Fibroblast of skin of back (primary cell): ENCODE data around the gene DCST1.

Experiments
- DNase-seq: peaks from one replicate; pipeline ENCODE4 v3.0.0-alpha.2; 2013

DCST1 gene

DNA sequence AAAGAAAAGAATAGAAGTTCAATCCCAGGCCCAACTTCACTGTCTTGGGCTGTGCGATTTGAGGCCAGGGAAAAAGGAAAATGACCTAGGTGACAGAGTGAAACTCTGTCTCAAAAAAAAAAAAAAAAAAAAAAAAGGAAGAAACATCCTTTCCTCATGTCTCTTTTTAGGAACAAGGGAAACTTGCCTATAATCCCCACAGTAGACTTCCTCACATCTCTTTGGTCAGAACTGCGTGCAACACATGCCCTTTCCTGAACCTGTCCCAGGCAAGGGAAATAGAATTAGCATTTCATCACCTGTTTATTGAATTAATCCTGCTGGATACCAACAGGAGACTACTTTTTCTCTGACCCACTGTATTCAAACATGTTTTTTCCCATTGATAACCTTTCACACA, 2.3 kb downstream of the DCST1 start:
- DNase-seq: no peak

GRCh38 chr1:155037043-155037442, 3.4 kb downstream of the DCST1 start:
- DNase-seq: no peak

DNA sequence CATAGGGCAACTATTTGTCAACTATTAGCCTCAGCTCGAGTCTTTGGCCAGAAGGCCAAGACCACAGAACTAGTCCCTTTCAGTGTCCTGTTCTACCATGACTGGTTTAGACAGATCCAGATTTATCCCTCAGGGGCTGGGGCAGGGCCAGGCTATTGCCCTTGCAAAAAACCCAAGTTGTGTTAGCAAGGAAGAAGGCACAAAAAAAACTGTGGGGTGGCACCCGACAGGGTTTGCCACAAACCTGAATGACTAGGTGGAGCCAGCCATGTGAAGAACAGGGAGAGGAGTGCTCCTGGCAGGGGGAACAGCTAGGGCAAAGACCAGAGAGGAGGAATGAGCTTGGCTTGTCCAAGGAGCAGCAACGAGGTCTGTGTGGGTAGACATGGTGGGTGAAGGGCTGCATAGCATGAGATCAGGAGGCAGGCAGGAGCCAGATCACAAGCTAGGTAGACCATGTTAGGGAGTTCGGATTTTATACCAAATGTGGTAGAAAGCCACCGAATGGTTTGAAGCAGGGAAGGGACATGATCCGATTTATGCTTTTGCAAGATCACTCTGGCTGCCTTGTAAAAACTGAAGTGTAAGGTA, 4.3 kb downstream of the DCST1 start:
- no peak for DNase-seq

DNA sequence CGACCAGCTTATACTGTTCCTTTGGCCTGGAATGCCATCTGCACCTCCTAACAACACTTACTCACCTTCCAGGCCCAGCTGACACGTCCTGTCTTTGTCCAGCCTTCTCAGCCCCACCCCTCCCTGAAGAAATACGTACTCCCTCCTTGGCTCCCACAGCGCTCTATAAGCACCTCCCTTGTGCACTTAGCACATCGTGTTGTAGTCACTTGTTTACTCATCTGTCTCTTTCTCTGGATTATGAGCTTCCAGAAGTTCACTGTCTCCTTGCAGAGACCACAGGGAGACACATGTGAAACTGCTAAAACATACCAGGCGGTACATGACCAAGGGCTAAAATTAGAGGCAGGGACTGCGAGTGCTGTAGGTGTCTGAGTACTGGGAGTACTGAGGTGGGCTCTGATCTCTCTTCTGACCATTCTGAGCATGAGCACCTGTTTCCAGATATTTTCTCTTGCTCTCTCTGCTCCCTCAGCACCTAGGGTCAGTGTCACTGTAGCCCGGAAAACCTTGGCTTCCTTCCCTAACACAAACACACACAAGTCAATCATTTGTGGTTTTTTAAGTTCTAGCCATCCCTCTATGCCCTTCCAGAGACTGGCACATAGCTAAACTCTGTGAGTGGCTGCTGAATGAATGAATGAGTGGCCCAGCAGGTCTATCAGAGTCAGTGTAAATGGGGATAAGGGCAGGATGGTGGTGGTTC, 5.1 kb downstream of the DCST1 start:
- DNase-seq: no peak

- DNase-seq: no peak
Observed at GRCh38 chr1:155039308-155039669, 5.7 kb downstream of the DCST1 start.

DNA sequence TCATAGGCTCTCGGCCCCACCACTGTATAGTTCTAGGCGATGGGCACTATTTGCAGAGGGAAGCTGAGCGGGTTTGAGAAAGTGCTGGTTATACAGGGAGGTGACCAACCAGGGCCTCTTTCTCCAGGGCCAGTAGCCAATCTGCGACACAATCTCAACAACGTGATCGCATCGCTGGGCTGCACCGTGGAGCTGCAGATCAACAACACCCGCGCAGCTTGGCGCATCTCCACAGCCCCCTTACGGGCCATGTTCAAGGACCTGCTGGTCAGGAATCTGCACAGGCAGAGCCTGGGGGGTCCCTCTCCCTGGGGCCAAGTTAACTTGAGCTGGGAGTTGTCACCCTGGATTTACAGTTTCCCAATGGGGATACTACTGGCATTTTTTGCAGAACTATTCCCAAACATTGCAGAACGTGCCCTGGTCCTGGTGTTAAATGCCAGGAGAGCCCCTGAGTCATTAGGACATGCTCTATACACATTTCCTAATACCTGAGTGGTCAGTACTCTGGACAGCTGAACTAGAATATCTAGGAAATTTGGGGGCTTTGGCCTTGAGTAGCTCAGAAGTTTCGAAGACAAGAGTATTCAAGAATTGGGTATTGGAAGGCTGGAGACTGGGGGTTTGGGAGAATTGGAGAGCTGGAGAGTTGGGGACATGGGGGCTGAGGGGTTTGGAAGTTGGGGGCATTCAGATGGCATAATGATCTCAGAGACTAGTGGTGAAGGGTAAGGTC, 6.9 kb downstream of the DCST1 start:
- DNase-seq: no peak

DNA sequence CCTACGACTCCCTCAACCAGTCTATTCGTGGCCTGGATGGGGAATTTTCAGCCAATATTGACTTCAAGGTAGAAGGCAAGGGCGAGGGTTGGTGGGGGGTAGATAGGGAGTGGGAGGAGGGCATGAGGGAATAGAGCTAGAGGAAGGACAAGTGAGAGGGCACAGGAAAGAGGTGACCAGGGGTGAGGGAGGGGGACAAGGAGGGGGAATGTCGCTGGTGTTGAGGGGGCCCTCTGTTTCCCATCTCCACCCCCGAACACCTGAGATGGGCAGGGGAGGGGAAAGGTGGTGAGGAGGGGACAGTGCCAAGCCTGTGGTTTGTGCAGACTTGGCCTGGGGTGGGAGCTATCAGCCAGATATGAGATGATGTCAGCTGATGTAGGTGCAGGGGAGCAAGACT, 9.2 kb downstream of the DCST1 start:
- DNase-seq: no peak

DNA sequence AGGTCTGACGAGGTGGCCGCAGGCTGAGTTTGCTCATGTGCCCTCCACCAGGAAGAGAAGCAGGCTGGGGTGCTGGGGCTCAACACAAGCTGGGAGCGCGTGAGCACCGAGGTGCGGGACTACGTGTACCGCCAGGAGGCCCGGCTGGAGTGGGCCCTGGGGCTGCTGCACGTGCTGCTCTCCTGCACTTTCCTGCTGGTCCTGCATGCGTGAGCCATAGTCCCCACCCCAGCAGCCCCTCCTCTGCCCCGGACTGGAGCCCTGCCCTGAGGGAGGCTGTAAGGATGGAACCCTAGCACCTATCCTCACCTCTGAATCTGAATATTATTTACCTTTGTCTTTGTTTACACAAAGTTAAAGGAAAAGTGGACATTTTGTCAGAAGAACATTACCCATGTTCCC, 9.7 kb downstream of the DCST1 start:
- no peak for DNase-seq

GRCh38 chr1:155043793-155044192, 10.2 kb downstream of the DCST1 start:
- DNase-seq: no peak

DNA sequence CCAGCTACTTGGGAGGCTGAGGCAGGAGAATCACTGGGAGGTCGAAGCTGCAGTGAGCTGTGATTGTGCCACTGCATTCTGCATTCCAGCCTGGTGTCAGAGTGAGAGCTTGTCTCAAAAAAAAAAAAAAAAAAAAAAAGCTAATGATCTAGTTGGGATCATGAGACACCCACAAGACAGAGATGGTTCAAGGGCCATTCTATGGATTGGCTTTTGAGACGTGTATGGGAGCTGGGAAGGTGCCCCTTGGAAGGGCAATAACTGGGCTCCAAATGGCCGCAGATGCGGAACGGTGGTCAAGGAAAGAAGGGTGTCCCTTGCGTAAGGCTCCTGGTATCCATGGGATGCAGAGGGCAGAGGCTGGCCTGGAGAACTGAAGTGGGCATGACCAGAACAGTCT, 10.7 kb downstream of the DCST1 start:
- no peak for DNase-seq

DNA sequence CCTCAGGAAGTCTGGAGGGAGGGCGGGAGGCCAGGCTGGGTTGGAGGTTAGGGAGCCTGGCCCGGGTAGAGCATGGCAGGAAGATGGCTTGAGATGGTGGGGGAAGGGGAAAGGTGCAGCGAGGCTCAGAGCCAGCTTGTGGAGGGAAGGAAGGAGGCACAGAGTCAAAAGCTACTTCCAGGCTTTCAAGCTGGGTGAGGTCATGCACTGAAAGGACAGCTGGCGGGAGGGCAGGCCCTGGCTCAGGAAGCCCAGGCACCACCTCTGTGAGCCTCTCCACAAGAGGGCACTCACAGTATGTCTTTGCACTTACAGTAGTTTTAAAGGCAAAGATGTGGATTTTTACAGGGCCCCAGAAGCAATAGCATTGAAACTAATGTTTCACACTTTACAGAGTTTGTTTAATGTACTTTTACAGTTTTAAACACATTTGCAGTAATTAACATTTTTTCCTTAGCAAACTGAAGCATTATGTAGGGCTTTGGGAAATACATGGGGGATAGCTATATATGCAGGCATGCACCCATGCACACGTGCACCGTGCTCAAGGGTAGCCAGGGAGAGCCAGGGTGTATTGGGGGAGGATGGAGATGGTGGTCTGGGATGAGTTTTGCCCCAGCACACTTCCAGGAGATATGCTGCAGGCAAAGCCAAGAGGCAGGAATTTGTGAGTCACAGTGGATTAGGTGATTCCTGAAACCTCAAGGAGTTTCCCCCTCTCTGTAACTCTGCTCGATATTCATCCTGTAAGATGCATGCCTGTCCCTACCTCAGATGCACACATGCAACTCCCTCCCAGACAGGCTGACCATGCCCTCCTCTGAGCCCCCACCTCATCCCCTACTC, 11.4 kb downstream of the DCST1 start:
- peak; percentile 77 for DNase-seq

- no peak for DNase-seq
Observed at GRCh38 chr1:155048449-155049334, 15.1 kb downstream of the DCST1 start.

- DNase-seq: peak; percentile 78
Observed at GRCh38 chr1:155049651-155050559, 16.3 kb downstream of the DCST1 start.

DNA sequence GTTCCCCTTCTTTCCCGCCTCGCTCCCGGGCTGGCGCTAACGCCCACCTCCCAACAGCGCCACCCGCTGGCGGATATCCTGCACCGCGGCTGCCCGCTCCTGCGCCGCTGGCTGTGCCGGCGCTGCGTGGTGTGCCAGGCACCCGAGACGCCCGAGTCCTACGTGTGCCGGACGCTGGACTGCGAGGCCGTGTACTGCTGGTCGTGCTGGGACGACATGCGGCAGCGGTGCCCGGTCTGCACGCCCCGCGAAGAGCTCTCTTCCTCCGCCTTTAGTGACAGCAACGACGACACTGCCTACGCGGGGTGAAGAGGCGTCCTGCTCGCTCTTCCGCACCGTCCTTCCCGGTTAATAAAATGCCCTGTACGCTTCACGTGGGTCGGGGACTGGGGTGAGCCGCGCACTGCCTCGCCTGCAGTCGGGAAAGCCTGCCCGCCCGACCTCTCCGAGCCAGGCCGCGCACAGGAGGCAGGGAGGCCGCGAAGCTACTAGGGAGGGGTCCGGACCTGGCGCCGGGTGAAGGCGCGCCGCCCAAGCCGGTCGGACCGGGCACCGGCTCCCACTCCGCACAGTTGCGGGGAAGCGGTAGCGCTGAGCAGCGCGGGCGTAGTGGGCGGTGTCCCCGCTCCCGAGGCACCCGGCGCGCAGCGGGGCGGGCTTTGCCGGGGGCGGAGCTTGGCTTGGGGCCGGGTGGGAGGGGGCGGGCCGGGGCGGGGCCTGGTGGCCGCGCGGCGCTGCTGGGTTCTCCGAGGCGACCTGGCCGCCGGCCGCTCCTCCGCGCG, 17.1 kb downstream of the DCST1 start, which contains the start of gene ADAM15:
ADAM15 (plus strand) TSS at position 757 of the 782 bp plus-strand sequence. CDS start 71 bp downstream, outside the sequence.
- peak; percentile 72 for DNase-seq

DNA sequence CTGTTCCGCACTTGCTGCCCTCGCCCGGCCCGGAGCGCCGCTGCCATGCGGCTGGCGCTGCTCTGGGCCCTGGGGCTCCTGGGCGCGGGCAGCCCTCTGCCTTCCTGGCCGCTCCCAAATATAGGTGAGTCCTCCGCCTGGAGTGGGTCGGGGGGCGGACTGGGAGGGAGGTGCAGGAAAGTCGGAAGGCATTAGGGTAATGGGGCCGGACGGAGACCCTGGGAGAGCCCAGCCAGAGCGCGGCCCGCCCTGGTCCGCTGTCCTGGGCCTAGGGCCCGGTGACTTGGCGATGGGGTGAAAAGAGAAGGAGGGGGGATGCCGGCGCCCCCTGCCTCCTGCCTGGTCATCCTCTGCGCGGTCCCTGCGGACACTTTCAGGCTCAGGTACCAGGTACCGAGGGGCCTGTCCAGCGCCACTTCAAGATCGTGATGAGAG, 17.7 kb downstream of the DCST1 start:
- no peak for DNase-seq

DNA sequence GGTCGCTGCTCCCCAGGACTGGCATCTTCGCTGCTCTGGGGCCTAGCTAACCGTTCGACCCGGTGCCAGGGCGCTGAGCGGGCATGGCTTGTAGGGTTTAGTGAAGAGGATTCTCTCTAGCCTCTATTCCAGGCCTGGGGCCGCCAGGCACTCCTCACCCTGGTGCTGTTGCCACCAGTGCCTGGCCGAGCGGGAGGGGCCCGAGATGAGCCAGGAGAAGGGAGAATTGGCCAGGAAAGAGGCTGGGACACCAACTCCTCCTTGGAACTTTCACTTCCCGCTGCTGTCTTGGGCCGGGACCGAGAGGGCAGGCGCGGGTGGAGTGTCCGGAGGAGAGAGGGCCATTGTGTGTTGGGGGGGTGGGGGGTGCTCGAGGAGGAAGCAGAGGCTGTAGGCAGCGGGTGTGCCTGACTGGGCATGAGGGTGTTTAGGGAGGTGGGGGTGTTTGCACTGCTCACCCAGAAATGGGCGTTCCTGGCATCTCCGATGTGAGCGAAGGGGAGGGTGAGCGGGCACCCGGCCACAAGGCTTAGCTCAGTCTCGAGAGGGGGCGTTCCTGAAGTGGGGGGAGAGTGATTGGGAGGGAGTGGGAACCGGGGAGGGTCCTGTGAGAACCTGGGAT, 18.3 kb downstream of the DCST1 start:
- peak; percentile 26 for DNase-seq

DNA sequence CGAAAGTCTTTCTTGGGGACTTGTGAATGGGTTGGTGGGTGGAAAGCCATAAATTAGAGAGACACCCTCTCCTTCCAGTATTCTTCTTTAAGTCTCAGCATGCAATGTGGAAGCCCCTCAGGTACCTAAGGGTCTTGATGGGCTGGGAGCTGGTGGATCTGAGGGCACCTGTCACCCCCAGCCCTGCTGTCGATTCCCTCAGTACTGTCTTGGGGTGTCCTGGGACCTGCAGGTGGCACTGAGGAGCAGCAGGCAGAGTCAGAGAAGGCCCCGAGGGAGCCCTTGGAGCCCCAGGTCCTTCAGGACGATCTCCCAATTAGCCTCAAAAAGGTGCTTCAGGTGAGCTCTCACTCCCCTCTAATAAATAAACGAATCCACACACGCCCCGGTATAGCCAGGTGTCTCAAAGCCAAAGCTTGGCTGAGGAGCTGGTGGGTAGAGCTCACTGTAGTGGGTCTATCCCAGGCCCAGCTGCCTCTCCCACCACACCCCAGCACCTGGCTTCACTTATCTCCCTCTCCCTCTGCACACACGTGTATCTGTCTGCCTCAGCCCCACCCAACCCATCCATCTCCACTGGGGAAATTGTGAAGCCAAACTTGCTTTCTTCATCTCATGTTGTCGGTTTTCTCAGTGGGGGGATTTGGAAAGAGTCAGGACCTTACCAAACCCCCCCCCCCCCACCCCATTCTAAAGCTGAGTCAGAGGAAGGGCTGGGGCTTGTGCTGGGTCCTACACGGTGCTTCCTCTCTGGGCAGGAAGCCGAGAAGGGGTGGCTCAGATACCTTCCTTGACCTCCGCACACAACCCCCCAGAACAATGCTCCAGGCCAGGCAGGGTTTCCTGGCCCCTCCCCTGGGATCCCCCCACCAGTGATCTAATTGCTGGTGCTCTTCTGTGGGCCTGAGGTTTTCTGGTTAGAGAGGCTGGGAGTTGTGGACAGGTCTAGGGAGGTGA, 19.1 kb downstream of the DCST1 start:
- DNase-seq: no peak

DNA sequence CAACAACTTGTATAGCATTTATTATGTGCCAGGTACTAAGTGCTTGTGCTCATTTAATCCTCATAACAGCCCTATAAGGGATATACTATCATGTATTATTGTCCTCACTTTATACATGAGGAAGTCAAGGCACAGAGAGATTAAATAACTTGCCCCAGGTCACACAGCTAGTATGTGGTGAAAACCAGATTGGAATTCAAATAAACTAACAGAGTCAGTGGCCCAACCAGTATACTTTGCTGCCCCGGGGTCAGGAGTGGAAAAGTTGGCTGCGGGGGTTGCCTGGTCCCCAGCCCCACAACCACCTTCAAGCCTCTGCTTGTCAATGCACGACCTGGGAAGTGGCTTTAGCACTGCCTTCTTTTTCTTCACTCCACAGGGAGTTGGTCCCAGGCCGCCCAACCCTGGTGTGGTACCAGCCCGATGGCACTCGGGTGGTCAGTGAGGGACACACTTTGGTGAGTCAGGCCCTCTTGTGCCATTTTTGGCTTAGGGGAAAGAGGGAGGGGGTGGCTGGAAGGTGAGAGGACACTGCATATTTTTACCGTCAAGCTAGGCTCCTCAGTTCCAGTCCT, 20.0 kb downstream of the DCST1 start:
- no peak for DNase-seq
